ENCODE results near the gene FAM118A. TPM values are rescaled to one million over a fixed set of nuclear protein-coding genes. Genes with fewer than 3 reads are reported as not detected.

FAM118A gene
- total and polyA plus RNA-seq, 3 donors from 2014 or later: 70.8 to 104 (median 80.2) TPM

DNA sequence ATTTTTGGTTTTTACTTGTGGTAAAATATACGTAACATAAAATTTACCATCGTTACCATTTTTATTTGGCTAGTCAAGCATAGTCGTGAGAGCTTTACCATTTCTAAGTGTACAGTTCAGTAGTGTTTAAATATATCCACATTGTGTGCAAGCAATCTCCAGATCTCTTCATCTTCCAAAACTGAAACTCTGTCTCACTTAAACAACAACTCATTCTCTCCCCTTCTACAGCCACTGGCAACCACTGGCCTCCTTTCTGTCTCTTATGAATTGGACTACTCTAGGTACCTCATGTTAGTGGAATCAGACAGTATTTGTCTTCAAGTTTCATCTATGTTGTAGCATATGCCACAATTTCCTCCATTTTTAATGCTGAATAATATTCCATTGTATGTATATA is 66.3 kb downstream of the FAM118A start:
- intact Hi-C loops (cut with DNase I; ENCODE audit: low total_unique reads): no loop called here
- WGBS, 2 donors: 82 to 94% methylated on average over 3 of the region's 3 CpGs

DNA sequence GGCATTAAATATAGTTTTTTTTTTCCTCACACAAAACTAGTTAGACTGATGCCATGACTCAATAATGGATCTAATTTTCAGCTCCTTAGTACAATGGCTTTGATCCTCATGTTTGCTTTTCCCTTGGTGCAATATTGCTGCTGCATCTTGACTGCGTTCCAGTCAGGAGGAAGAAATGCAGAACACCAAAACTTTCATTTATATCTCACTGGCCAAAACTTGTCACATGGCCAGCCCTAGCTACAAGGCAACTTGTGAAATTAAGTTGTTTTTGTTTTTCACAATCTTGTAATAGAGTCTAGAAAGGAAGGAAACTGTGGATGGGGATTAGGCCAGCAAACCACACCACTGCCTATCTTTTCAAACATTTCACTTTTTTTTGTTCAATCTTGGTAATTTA is 67.0 kb downstream of the FAM118A start:
- Histone ChIP-seq H3K36me3 (ENCODE audit: low read depth, missing control alignments) (no peaks in the 10 kb centered on the region), H3K27ac (no peak overlapping the region), H3K9me3 (no peaks in the 10 kb centered on the region), H3K4me1 (no peaks in the 10 kb centered on the region), H3K4me3 (no peak overlapping the region), H3K27me3 (no peaks in the 10 kb centered on the region)
- WGBS, 2 donors: 72 to 79% methylated on average over 1 of the region's 1 CpG
- TF ChIP-seq, protein P1, sequence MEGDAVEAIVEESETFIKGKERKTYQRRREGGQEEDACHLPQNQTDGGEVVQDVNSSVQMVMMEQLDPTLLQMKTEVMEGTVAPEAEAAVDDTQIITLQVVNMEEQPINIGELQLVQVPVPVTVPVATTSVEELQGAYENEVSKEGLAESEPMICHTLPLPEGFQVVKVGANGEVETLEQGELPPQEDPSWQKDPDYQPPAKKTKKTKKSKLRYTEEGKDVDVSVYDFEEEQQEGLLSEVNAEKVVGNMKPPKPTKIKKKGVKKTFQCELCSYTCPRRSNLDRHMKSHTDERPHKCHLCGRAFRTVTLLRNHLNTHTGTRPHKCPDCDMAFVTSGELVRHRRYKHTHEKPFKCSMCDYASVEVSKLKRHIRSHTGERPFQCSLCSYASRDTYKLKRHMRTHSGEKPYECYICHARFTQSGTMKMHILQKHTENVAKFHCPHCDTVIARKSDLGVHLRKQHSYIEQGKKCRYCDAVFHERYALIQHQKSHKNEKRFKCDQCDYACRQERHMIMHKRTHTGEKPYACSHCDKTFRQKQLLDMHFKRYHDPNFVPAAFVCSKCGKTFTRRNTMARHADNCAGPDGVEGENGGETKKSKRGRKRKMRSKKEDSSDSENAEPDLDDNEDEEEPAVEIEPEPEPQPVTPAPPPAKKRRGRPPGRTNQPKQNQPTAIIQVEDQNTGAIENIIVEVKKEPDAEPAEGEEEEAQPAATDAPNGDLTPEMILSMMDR (IDR thresholded peaks at IDR 0.05): no peak
- no peak for TF ChIP-seq POLR2A (IDR thresholded peaks at IDR 0.05)
- intact Hi-C loops (cut with DNase I; ENCODE audit: low total_unique reads): no loop called here
- peak; percentile 37 for DNase-seq

More for the DNA sequence above, 66.3 kb downstream of the FAM118A start:
- no peaks in the 10 kb centered on the region for H3K9me3 ChIP-seq
- H3K4me1 ChIP-seq: no peaks in the 10 kb centered on the region
- DNase-seq: no peak
- no peak overlapping the region for H3K27ac ChIP-seq
- no peaks in the 10 kb centered on the region for H3K27me3 ChIP-seq
- H3K4me3 ChIP-seq: no peak overlapping the region
- TF ChIP-seq POLR2A (IDR thresholded peaks at IDR 0.05): no peak
- TF ChIP-seq, protein P1 (IDR thresholded peaks at IDR 0.05): no peak
- no peaks in the 10 kb centered on the region for H3K36me3 ChIP-seq (ENCODE audit: low read depth, missing control alignments)

DNA sequence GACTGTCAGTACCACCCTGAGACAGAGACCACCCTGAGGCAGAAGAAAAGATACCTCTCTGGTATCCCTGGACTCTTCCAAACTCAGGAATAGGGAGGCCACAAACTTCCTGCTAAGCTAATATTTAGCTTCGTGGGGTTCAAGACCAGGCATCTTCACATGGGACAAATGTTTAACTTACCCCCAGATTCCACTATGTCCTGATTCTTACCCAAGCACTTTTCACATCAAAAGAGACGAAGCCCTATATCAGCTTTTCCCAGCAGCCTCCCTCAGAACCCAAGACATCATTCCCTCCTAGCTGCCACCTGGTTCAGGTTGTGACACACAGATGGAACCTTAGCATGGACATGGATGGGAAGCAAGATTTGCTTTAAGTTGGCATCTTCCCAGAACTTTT is 71.6 kb downstream of the FAM118A start:
- no peak overlapping the region for H3K27ac ChIP-seq
- no peaks in the 10 kb centered on the region for H3K4me1 ChIP-seq
- no peaks in the 10 kb centered on the region for H3K27me3 ChIP-seq
- no peaks in the 10 kb centered on the region for H3K36me3 ChIP-seq (ENCODE audit: low read depth, missing control alignments)
- H3K9me3 ChIP-seq: no peaks in the 10 kb centered on the region
- H3K4me3 ChIP-seq: no peak overlapping the region
- TF ChIP-seq POLR2A (IDR thresholded peaks at IDR 0.05): no peak
- TF ChIP-seq, protein P1 (IDR thresholded peaks at IDR 0.05): no peak
- no peak for DNase-seq
- intact Hi-C loops (cut with DNase I; ENCODE audit: low total_unique reads): no loop called here
- 95 to 97% methylated on average over 2 of the region's 2 CpGs for WGBS, 2 donors

DNA sequence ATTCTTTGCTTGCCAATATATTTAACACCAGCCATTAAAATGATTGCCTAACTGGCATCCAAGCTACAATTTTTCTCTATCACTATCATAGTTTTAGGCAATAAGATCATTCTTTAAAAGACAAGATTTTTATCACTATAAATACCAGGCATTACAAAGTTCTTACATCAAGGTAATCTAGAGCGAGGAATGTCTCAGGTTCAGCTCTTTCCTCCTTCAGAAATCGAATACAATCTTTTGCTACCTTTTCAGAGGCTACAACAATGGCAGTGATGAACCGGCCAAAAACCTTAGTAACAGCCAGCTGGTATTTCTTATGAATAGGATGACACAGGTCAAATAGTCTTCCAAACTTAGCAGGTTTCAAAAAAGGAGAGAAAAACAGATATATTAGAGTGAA is 79.8 kb downstream of the FAM118A start:
- no peaks in the 10 kb centered on the region for H3K9me3 ChIP-seq
- no peaks in the 10 kb centered on the region for H3K27me3 ChIP-seq
- no peak overlapping the region for H3K4me3 ChIP-seq
- no peaks in the 10 kb centered on the region for H3K36me3 ChIP-seq (ENCODE audit: low read depth, missing control alignments)
- no peak for TF ChIP-seq POLR2A (IDR thresholded peaks at IDR 0.05)
- TF ChIP-seq, protein P1 (IDR thresholded peaks at IDR 0.05): no peak
- no peaks in the 10 kb centered on the region for H3K4me1 ChIP-seq
- no peak overlapping the region for H3K27ac ChIP-seq
- intact Hi-C loops (cut with DNase I; ENCODE audit: low total_unique reads): no loop called here
- DNase-seq: no peak
- WGBS, 2 donors: 85 to 94% methylated on average over 3 of the region's 3 CpGs

Other genes with a start within 250 kb of the FAM118A start
- gene NUP50, start 146.0 kb upstream of the FAM118A start, total RNA-seq: 100 to 1,000 TPM; 119 to 120 TPM
- gene NUP50, start 146.0 kb upstream of the FAM118A start, polyA plus RNA-seq (ENCODE audit: insufficient read depth, low read depth, low replicate concordance): 66.2 TPM
- 10 to 100 TPM; 62.4 to 62.9 TPM for gene KIAA0930, start 69.0 kb upstream of the FAM118A start, total RNA-seq
- 77.5 TPM for gene KIAA0930, start 69.0 kb upstream of the FAM118A start, polyA plus RNA-seq (ENCODE audit: insufficient read depth, low read depth, low replicate concordance)
- not detected for gene UPK3A, start 25.0 kb upstream of the FAM118A start, total RNA-seq
- not detected for gene UPK3A, start 25.0 kb upstream of the FAM118A start, polyA plus RNA-seq (ENCODE audit: insufficient read depth, low read depth, low replicate concordance)
- gene SMC1B, start 103.7 kb downstream of the FAM118A start, total RNA-seq: 10 to 100 TPM; 24.7 to 46.8 TPM
- gene SMC1B, start 103.7 kb downstream of the FAM118A start, polyA plus RNA-seq (ENCODE audit: insufficient read depth, low read depth, low replicate concordance): 10.1 TPM
- 10 to 100 TPM; 20.3 to 38.5 TPM for gene RIBC2, start 103.8 kb downstream of the FAM118A start, total RNA-seq
- 66.7 TPM for gene RIBC2, start 103.8 kb downstream of the FAM118A start, polyA plus RNA-seq (ENCODE audit: insufficient read depth, low read depth, low replicate concordance)
- 10 to 100 TPM; 32.4 to 42.2 TPM for gene FBLN1, start 192.9 kb downstream of the FAM118A start, total RNA-seq
- gene FBLN1, start 192.9 kb downstream of the FAM118A start, polyA plus RNA-seq (ENCODE audit: insufficient read depth, low read depth, low replicate concordance): 154 TPM